HCT116 (cell line): ENCODE measurements around the gene FADD. TPM values are rescaled to one million over a fixed set of nuclear protein-coding genes. Genes with fewer than 3 reads are reported as not detected.

ENCODE experiments used
- ATAC-seq: fragments of 200-7000 bp; cut with Tn5 transposase; 2 replicates; pipeline ENCODE4 v1.9.1; 2020; ENCODE audit warnings: mild to moderate bottlenecking, moderate library complexity
- BruUV-seq: library from RNA; stranded (reverse); fragments of 400-500 nt; replicated peaks from 2 replicates; lab custom pipeline; 2021; lab: Mats Ljungman, UMichigan
- CTCF ChIA-PET: fragments of 300-600 bp; sonication (Branson Sonifier 250); formaldehyde crosslinking; loops from one replicate; lab custom pipeline; 2021; ENCODE audit warnings: antibody characterized with exemption; lab: Charles Lee
- POLR2A ChIA-PET: fragments of 300-600, 350-600 bp; sonication (Branson Sonifier 250); formaldehyde crosslinking; loops from one replicate; lab custom pipeline; 2021; ENCODE audit warnings: antibody characterized with exemption; lab: Charles Lee
- RAD21 ChIA-PET, 2 experiments: fragments of 300-600 bp; sonication (Branson Sonifier 250); formaldehyde crosslinking; loops; one replicate each; lab custom pipeline; 2023; ENCODE audit warnings: low total read pairs in 2 of 2; ENCODE audit not compliant: uncharacterized antibody in 2 of 2, unreplicated experiment in 2 of 2, low non-redundant PET in 1 of 2; lab: Charles Lee
- DNase-seq: peaks from one replicate; pipeline ENCODE4 v3.0.0-alpha.2; 2010; ENCODE audit warnings: low read depth, low spot score
- H2AFZ ChIP-seq: fragments of 200-600 bp; shearing (Covaris generic), sonication (generic); 2 replicates; pipeline ENCODE4 v1.6.1; 2017; ENCODE audit warnings: low read depth, mixed run types, mixed read lengths, antibody characterized with exemption, low read length; ENCODE audit not compliant: poor library complexity, severe bottlenecking
- H3K27ac ChIP-seq: 2 replicates; pipeline ENCODE4 v1.5.1; 2012; ENCODE audit warnings: low read depth, low read length
- H3K27me3 ChIP-seq: fragments of 200-600 bp; sonication (generic); 2 replicates; pipeline ENCODE4 v1.6.1; 2016; ENCODE audit warnings: mixed run types, low read length, mixed read lengths; ENCODE audit not compliant: insufficient read depth
- H3K36me3 ChIP-seq, 2 experiments: fragments of 200-500 bp in 1 of 2; fragments of 200-600 bp in 1 of 2; sonication (Bioruptor generic) in 1 of 2; sonication (generic) in 1 of 2; 2 replicates each; pipeline versions ENCODE4 v1.5.1 to v1.6.1; 2014 to 2016; ENCODE audit warnings: low read length in 2 of 2, inconsistent platforms in 1 of 2, mixed read lengths in 1 of 2, mixed run types in 1 of 2; ENCODE audit not compliant: insufficient read depth in 2 of 2, control insufficient read depth in 1 of 2
- H3K4me1 ChIP-seq, 2 experiments: fragments of 200-600 bp in 1 of 2; sonication (generic) in 1 of 2; 2 replicates each; pipeline versions ENCODE4 v1.5.1 to v1.6.1; 2012 to 2017; ENCODE audit warnings: low read length in 2 of 2, inconsistent platforms in 1 of 2, mild to moderate bottlenecking in 1 of 2, mixed read lengths in 1 of 2, mixed run types in 1 of 2, moderate library complexity in 1 of 2; ENCODE audit not compliant: insufficient read depth in 2 of 2, control insufficient read depth in 1 of 2
- H3K4me2 ChIP-seq: fragments of 200-600 bp; sonication (generic); 2 replicates; pipeline ENCODE4 v1.6.1; 2017; ENCODE audit warnings: mixed run types, low read length, mixed read lengths
- H3K4me3 ChIP-seq, 2 experiments: fragments of 200-600 bp in 1 of 2; sonication (generic) in 1 of 2; replicated peaks in 1 of 2; 2 replicates each; pipeline ENCODE4 v1.5.1; 2011 to 2016; ENCODE audit warnings: low read length in 2 of 2, control low read depth in 1 of 2, low read depth in 1 of 2, mild to moderate bottlenecking in 1 of 2, mixed read lengths in 1 of 2, mixed run types in 1 of 2
- H3K79me2 ChIP-seq: fragments of 200-600 bp; sonication (generic); 2 replicates; pipeline ENCODE4 v1.6.1; 2017; ENCODE audit warnings: mild to moderate bottlenecking, mixed run types, low read length, moderate library complexity, mixed read lengths; ENCODE audit not compliant: insufficient read depth
- H3K9ac ChIP-seq: fragments of 200-600 bp; sonication (generic); 2 replicates; pipeline ENCODE4 v1.6.1; 2016; ENCODE audit warnings: low read length, mixed read lengths
- H3K9me2 ChIP-seq: fragments of 200-600 bp; sonication (generic), shearing (Covaris generic); 2 replicates; pipeline ENCODE4 v1.6.1; 2017; ENCODE audit warnings: mixed run types, mild to moderate bottlenecking, moderate library complexity; ENCODE audit not compliant: insufficient read depth
- H3K9me3 ChIP-seq, 2 experiments: fragments of 200-500 bp in 1 of 2; fragments of 200-600 bp in 1 of 2; sonication (Bioruptor generic) in 1 of 2; sonication (generic) in 1 of 2; 2 replicates each; pipeline ENCODE4 v1.6.1; 2014 to 2017; ENCODE audit warnings: low read length in 2 of 2, mixed read lengths in 2 of 2, inconsistent platforms in 1 of 2, low read depth in 1 of 2, mild to moderate bottlenecking in 1 of 2, mixed run types in 1 of 2, moderate library complexity in 1 of 2; ENCODE audit not compliant: control insufficient read depth in 1 of 2, insufficient read depth in 1 of 2
- H4K20me1 ChIP-seq: fragments of 200-600 bp; sonication (generic), shearing (Covaris generic); 2 replicates; pipeline ENCODE4 v1.6.1; 2017; ENCODE audit warnings: mixed run types, mild to moderate bottlenecking, moderate library complexity; ENCODE audit not compliant: insufficient read depth
- ELF1 ChIP-seq: IDR thresholded peaks from 2 replicates; pipeline ENCODE4 v1.6.1; 2012; ENCODE audit warnings: low read depth, borderline replicate concordance
- FOSL1 ChIP-seq: IDR thresholded peaks from 2 replicates; pipeline ENCODE4 v1.6.1; 2012; ENCODE audit warnings: low read depth
- JUND ChIP-seq: IDR thresholded peaks from 2 replicates; pipeline ENCODE4 v1.6.1; 2012
- POLR2AphosphoS5 ChIP-seq: IDR thresholded peaks from 2 replicates; pipeline ENCODE4 v1.6.1; 2011; ENCODE audit warnings: mild to moderate bottlenecking, low read depth, low read length, moderate library complexity
- SIN3A ChIP-seq: IDR thresholded peaks from 2 replicates; pipeline ENCODE4 v1.6.1; 2012; ENCODE audit warnings: low read depth
- SP1 ChIP-seq: IDR thresholded peaks from 2 replicates; pipeline ENCODE4 v1.6.1; 2012; ENCODE audit warnings: low read depth
- YY1 ChIP-seq: IDR thresholded peaks from 2 replicates; pipeline ENCODE4 v1.6.1; 2011; ENCODE audit warnings: low read length, low read depth, moderate library complexity, mild to moderate bottlenecking; ENCODE audit not compliant: insufficient replicate concordance; ENCODE audit errors: extremely low read depth
- ZFX ChIP-seq: fragments of 450-650 bp; IDR thresholded peaks from 2 replicates; pipeline ENCODE4 v1.6.1; 2017
- ZNF274 ChIP-seq: fragments of 200-500 bp; sonication (Bioruptor generic); IDR thresholded peaks from 2 replicates; pipeline ENCODE4 v1.6.1; 2014; ENCODE audit warnings: mild to moderate bottlenecking, low read depth, low read length, inconsistent platforms
- intact Hi-C: fragments of 100-400 bp; cut with micrococcal nuclease; formaldehyde crosslinking; loops from 2 replicates; pipeline ENCODE4 v1.10.0; 2022
- total RNA-seq: library from RNA; stranded (reverse); gene quantifications from one replicate; pipeline ENCODE4 v1.2.1, GENCODE V29; 2021; ENCODE audit not compliant: unreplicated experiment
- TF ChIP-seq, protein P1 (sequence below): IDR thresholded peaks from 2 replicates; pipeline ENCODE4 v1.6.1; 2012
- TF ChIP-seq, protein P2 (sequence below): IDR thresholded peaks from 2 replicates; pipeline ENCODE4 v1.6.1; 2011; ENCODE audit warnings: mild to moderate bottlenecking, low read length, moderate library complexity; ENCODE audit not compliant: insufficient replicate concordance; ENCODE audit errors: extremely low read depth
- TF ChIP-seq, protein P3 (sequence below), 3 experiments: fragments of 200-600 bp in 1 of 3; sonication (generic) in 1 of 3; IDR thresholded peaks in 2 of 3; conservative IDR thresholded peaks in 1 of 3; 2 replicates each; pipeline ENCODE4 v1.5.1; 2012 to 2017; ENCODE audit warnings: low read depth in 2 of 3, low read length in 2 of 3, antibody characterized with exemption in 1 of 3, borderline replicate concordance in 1 of 3, control low read depth in 1 of 3, mild to moderate bottlenecking in 1 of 3, mixed read lengths in 1 of 3, mixed run types in 1 of 3, moderate library complexity in 1 of 3; ENCODE audit not compliant: insufficient read depth in 1 of 3
- TF ChIP-seq, protein P4 (sequence below): IDR thresholded peaks from 2 replicates; pipeline ENCODE4 v1.6.1; 2012

FADD gene
- total RNA-seq, 1 experiment from 2014 or later, result 26.7 TPM

DNA sequence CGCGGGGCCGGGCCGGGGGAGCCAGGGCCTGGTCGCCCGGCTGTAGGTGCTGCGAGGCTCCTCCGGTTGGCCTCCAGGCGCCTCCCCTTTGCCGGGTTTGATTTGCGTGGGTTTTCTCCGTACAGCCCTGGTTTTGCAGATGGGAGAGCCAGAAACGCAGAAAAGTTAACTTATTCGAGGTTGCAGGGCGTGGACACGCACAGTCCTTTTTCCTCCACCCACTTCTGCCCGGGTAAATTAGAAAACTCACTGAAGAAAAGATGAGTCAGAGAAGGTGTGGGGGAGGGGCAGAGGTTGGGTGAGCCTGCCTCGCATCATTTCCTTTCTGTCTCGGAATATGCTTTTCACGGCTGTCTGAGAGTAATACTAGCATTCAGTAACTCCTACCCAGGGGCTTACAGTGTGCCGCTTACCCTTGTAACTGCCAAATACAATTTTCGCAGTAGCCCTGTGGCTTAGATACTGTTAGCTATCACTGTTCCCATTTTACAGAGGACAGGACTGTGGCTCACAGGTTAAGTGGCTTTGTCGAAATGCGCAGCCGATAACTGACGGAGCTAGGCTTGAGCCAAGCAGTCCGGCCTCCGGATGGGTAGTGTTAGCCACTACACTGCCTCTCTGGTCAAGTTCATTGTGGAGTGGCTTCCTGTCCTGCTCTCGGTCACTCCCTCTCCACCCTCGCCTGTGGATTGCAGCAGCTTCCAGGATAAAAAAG lies 812 bp downstream of the FADD start:
- H3K9me3 ChIP-seq, result no peaks in the 10 kb centered on the region
- peaks cover 45% of the 10 kb centered on the region for H3K79me2 ChIP-seq
- TF ChIP-seq ZFX (peak; percentile 53; the same call in 1 of the 2 replicates), YY1 (no peak), SIN3A (no peak; the same call in 1 of the 2 replicates), FOSL1 (peak; percentile 76), ZNF274 (no peak), JUND (peak; percentile 60), POLR2AphosphoS5 (peak; percentile 38; the same call in 1 of the 2 replicates)
- TF ChIP-seq, protein P1, sequence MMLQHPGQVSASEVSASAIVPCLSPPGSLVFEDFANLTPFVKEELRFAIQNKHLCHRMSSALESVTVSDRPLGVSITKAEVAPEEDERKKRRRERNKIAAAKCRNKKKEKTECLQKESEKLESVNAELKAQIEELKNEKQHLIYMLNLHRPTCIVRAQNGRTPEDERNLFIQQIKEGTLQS, result no peak
- no peaks in the 10 kb centered on the region for H3K9me2 ChIP-seq
- peaks cover 7 to 31% of the 10 kb centered on the region in 2 experiments; a peak in 3 of 4 replicates for H3K4me1 ChIP-seq
- no peak overlapping the region for H2AFZ ChIP-seq
- peak; percentile 19 for DNase-seq
- CTCF ChIA-PET, result interaction anchor here (0.7 to 1.4 kb wide), 3 partner anchors 285 to 291 kb away, joined by 3 to 4 read pairs (median 3); no protein-coding TSS in a partner anchor
- intact Hi-C loops, result loop anchor here (5.0 kb wide), 1 partner anchor 68 kb away; the partner anchor contains the start of gene PPFIA1
- peak overlapping the region; percentile 80 for H3K4me2 ChIP-seq
- peak overlapping the region; percentile 94 to 96 for H3K4me3 ChIP-seq
- no peaks in the 10 kb centered on the region; the same call in 1 of the 2 replicates for H4K20me1 ChIP-seq
- RAD21 ChIA-PET, result no interaction called here
- H3K9ac ChIP-seq, result peak overlapping the region; percentile 98
- H3K27ac ChIP-seq, result peak overlapping the region; percentile 96
- peak; percentile 33 for ATAC-seq
- H3K27me3 ChIP-seq, result no peaks in the 10 kb centered on the region
- BruUV-seq, result TSS peak; percentile 79
- H3K36me3 ChIP-seq, result peaks cover 20 to 26% of the 10 kb centered on the region in 2 experiments; a peak in 2 of 4 replicates
- POLR2A ChIA-PET, result no interaction called here

DNA sequence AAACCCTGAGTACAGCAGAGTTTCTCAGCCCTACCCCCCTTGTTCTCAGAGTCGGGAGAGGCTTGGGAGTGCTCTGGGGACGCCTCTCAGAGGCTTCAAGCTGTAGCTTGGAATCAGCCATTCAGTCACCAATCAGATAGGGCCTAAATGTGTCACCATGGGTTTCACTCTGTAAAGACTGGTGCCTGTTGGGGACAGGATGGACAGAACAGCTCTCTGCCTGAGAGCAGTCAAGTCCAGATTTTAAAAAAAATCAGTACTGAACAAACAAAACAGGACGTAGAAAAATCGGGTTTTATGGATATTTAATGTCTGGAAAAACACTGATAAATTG lies 1.3 kb downstream of the FADD start:
- Histone ChIP-seq H3K79me2 (peaks cover 45% of the 10 kb centered on the region), H3K4me1 (peaks cover 7 to 31% of the 10 kb centered on the region in 2 experiments; a peak in 3 of 4 replicates), H3K9me3 (no peaks in the 10 kb centered on the region), H3K27me3 (no peaks in the 10 kb centered on the region), H3K36me3 (peaks cover 20 to 26% of the 10 kb centered on the region in 2 experiments; a peak in 2 of 4 replicates), H2AFZ (no peak overlapping the region), H4K20me1 (no peaks in the 10 kb centered on the region; the same call in 1 of the 2 replicates), H3K9ac (peak overlapping the region; percentile 98), H3K4me3 (peak overlapping the region; percentile 94 to 96), H3K27ac (peak overlapping the region; percentile 96), H3K4me2 (peak overlapping the region; percentile 80), H3K9me2 (no peaks in the 10 kb centered on the region)
- intact Hi-C loops, result loop anchor here (5.0 kb wide), 1 partner anchor 68 kb away; the partner anchor contains the start of gene PPFIA1
- no TSS peak for BruUV-seq
- 0 out of 2 replicates have a peak, but pooled peaks have one; percentile 2 for ATAC-seq
- ChIA-PET POLR2A (no interaction called here), CTCF (no interaction called here), RAD21 (no interaction called here)
- no peak for DNase-seq
- TF ChIP-seq SP1, result no peak
- TF ChIP-seq, protein P2, sequence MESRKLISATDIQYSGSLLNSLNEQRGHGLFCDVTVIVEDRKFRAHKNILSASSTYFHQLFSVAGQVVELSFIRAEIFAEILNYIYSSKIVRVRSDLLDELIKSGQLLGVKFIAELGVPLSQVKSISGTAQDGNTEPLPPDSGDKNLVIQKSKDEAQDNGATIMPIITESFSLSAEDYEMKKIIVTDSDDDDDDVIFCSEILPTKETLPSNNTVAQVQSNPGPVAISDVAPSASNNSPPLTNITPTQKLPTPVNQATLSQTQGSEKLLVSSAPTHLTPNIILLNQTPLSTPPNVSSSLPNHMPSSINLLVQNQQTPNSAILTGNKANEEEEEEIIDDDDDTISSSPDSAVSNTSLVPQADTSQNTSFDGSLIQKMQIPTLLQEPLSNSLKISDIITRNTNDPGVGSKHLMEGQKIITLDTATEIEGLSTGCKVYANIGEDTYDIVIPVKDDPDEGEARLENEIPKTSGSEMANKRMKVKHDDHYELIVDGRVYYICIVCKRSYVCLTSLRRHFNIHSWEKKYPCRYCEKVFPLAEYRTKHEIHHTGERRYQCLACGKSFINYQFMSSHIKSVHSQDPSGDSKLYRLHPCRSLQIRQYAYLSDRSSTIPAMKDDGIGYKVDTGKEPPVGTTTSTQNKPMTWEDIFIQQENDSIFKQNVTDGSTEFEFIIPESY, result no peak
- TF ChIP-seq ELF1, result no peak
- TF ChIP-seq, protein P3, sequence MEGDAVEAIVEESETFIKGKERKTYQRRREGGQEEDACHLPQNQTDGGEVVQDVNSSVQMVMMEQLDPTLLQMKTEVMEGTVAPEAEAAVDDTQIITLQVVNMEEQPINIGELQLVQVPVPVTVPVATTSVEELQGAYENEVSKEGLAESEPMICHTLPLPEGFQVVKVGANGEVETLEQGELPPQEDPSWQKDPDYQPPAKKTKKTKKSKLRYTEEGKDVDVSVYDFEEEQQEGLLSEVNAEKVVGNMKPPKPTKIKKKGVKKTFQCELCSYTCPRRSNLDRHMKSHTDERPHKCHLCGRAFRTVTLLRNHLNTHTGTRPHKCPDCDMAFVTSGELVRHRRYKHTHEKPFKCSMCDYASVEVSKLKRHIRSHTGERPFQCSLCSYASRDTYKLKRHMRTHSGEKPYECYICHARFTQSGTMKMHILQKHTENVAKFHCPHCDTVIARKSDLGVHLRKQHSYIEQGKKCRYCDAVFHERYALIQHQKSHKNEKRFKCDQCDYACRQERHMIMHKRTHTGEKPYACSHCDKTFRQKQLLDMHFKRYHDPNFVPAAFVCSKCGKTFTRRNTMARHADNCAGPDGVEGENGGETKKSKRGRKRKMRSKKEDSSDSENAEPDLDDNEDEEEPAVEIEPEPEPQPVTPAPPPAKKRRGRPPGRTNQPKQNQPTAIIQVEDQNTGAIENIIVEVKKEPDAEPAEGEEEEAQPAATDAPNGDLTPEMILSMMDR (IDR thresholded peaks at IDR 0.05 in 2 of 3, conservative IDR thresholded peaks at IDR 0.05 in 1 of 3; ENCODE audit: borderline replicate concordance in 1 of 3, insufficient read depth in 1 of 3, low read depth in 2 of 3, low read length in 2 of 3), result no peak
- TF ChIP-seq, protein P4, sequence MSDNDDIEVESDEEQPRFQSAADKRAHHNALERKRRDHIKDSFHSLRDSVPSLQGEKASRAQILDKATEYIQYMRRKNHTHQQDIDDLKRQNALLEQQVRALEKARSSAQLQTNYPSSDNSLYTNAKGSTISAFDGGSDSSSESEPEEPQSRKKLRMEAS, result no peak
- TF ChIP-seq YY1, result no peak
